HG03097 (cell line): ENCODE results near the gene DNAJC19.
A peak's percentile ranks its signal among the peaks of the same experiment; 100 is the strongest.
"Not testable (repeated sequence)": the region's sequence is repeated elsewhere in the genome, so short reads cannot be mapped to it uniquely, and the experiment has no call there.

ENCODE experiments used
- ATAC-seq: cut with Tn5 transposase; IDR thresholded peaks from one replicate; pipeline ENCODE4 v1.9.1; 2021; ENCODE audit not compliant: unreplicated experiment, low FRiP score

The DNAJC19 gene

GRCh38 chr3:180989291-180990163 lies at the start of gene DNAJC19:
Gene DNAJC19, minus strand, starts transcription at chr3:180989736. Its CDS starts 134 bp downstream, at chr3:180989602.
- ATAC-seq, result peak; percentile 97

DNA sequence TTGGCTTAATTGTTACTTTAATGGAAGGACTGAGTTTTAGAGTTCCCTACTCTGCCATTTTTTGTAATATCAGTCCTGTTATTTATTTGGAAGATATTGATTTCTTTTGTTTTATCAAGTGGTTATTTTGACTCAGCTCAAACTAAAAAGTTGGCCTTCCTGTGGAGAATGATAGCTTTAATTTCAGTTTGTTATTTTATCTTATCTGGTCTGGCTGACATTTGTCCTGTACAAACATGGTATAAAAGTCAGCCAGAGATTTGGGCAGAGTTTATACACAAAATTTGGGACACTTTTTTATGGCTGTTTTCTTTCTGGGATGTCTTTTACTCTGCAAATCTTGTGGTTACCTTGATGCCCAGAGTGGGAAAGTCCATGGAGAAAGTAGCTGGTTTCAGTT lies 41.4 kb upstream of the DNAJC19 start:
- no peak for ATAC-seq

- ATAC-seq, result no peak
Observed at GRCh38 chr3:181025204-181025603, 35.7 kb upstream of the DNAJC19 start.

GRCh38 chr3:181017690-181018089 lies 28.2 kb upstream of the DNAJC19 start:
- ATAC-seq, result no peak

- ATAC-seq, result no peak
Observed at GRCh38 chr3:181009225-181009624, 19.7 kb upstream of the DNAJC19 start.

- ATAC-seq, result no peak
Observed at GRCh38 chr3:181008796-181009195, 19.3 kb upstream of the DNAJC19 start.

DNA sequence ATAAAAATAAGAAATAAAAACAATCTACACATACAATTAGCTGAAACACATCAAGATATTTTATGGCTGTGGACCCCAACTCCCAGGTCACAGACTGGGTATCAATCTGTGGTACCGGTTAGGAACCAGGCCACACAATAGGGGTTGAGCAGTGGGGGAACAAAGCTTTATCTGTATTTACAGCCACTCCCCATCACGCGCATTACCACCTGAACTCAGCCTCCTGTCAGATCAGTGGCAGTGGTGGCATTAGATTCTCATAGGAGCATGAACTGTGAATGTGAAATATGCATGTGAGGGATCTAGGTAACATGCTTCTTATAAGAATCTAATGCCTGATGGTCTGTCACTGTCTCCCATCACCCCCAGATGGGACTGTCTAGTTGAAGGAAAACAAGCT lies 17.7 kb upstream of the DNAJC19 start:
- ATAC-seq, result no peak

GRCh38 chr3:181006541-181006940 lies 17.0 kb upstream of the DNAJC19 start:
- no peak for ATAC-seq

- not testable (repeated sequence) for ATAC-seq
Observed at GRCh38 chr3:181003469-181003868, 13.9 kb upstream of the DNAJC19 start.

- not testable (repeated sequence) for ATAC-seq
Observed at GRCh38 chr3:181002331-181002730, 12.8 kb upstream of the DNAJC19 start.

- no peak for ATAC-seq
Observed at GRCh38 chr3:180996415-180996932, 6.9 kb upstream of the DNAJC19 start.

GRCh38 chr3:180990505-180990904 lies 969 bp upstream of the DNAJC19 start:
- ATAC-seq, result no peak

DNA sequence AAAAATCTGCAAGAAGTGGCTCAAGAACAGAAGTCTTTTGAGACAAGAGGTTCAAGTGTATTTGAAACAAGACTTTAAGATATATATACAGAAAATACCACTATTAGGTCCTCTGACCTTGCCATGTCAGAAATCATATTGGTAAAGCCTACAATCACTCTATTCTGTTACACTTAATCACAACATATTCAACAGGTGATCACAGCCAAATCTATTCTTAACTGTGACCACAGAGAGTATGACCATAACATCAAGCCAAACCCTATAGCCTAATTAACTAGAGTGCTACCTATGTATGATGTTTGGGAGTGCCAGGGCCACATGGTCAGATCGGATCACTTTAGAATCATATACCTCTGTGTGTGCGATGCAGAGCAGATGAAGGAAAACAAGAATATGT lies 2.2 kb downstream of the DNAJC19 start:
- no peak for ATAC-seq

DNA sequence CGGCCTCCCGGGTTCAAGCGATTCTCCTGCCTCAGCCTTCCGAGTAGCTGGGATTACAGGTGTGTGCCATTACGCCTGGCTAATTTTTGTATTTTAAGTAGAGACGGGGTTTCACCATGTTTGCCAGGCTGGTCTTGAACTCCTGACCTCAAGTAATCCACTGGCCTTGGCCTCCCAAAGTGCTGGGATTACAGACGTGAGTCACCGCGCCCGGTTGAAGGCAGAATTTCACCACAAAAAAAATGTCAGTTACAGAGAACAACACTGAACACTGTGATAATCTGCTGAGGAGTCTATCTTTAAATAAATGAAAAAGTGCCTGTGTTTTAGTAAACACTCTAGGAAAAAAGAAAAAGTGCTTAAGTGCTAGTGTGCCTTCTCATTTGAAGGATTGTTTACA lies 3.2 kb downstream of the DNAJC19 start:
- ATAC-seq, result not testable (repeated sequence)

GRCh38 chr3:180983136-180983535 lies 6.4 kb downstream of the DNAJC19 start:
- no peak for ATAC-seq

- ATAC-seq, result no peak
Observed at GRCh38 chr3:180981912-180982311, 7.6 kb downstream of the DNAJC19 start.

GRCh38 chr3:180980611-180981010 lies 8.9 kb downstream of the DNAJC19 start:
- ATAC-seq, result no peak

GRCh38 chr3:180979961-180980360 lies 9.6 kb downstream of the DNAJC19 start:
- no peak for ATAC-seq

- ATAC-seq, result no peak
Observed at GRCh38 chr3:180977498-180977897, 12.0 kb downstream of the DNAJC19 start.

GRCh38 chr3:180974286-180974685 lies 15.2 kb downstream of the DNAJC19 start:
- no peak for ATAC-seq

GRCh38 chr3:180973543-180973942 lies 16.0 kb downstream of the DNAJC19 start:
- ATAC-seq, result peak; percentile 63

GRCh38 chr3:180970931-180971330 lies 18.6 kb downstream of the DNAJC19 start:
- ATAC-seq, result no peak
